GM04503 (cell line): ENCODE data around the gene ZSCAN2.
"Not testable (repeated sequence)": the region's sequence is repeated elsewhere in the genome, so short reads cannot be mapped to it uniquely, and the experiment has no call there.

Experiments used
- DNase-seq: peaks from one replicate; pipeline ENCODE4 v3.0.0-alpha.2; 2012; ENCODE audit warnings: low read depth

The ZSCAN2 gene

GRCh38 chr15:84641871-84642270 lies 41.1 kb downstream of the ZSCAN2 start:
- DNase-seq = not testable (repeated sequence)

- not testable (repeated sequence) for DNase-seq
These were observed 41.8 kb downstream of the ZSCAN2 start for GRCh38 chr15:84642640-84643039.

GRCh38 chr15:84643838-84644237 lies 43.0 kb downstream of the ZSCAN2 start:
- DNase-seq = no peak

GRCh38 chr15:84645496-84645895 lies 44.7 kb downstream of the ZSCAN2 start:
- no peak for DNase-seq

- no peak for DNase-seq
These were observed 45.2 kb downstream of the ZSCAN2 start for GRCh38 chr15:84645997-84646396.

GRCh38 chr15:84647726-84648125 lies 46.9 kb downstream of the ZSCAN2 start:
- DNase-seq = no peak

GRCh38 chr15:84648539-84648938 lies 47.7 kb downstream of the ZSCAN2 start:
- DNase-seq = no peak

GRCh38 chr15:84649706-84650105 lies 48.9 kb downstream of the ZSCAN2 start:
- no peak for DNase-seq

GRCh38 chr15:84653584-84653909 lies 52.7 kb downstream of the ZSCAN2 start:
- DNase-seq = no peak

GRCh38 chr15:84653910-84654688 lies 53.3 kb downstream of the ZSCAN2 start, which contains the start of gene WDR73:
WDR73 (minus strand) TSS chr15:84654283; CDS start chr15:84654274, 9 bp downstream.
- peak; percentile 57 for DNase-seq

GRCh38 chr15:84654689-84655453 lies 54.1 kb downstream of the ZSCAN2 start:
- no peak for DNase-seq

- DNase-seq = no peak
These were observed 56.2 kb downstream of the ZSCAN2 start for GRCh38 chr15:84656972-84657371.

GRCh38 chr15:84657748-84658079 lies 56.9 kb downstream of the ZSCAN2 start:
- DNase-seq = no peak

GRCh38 chr15:84658080-84658787 lies 57.4 kb downstream of the ZSCAN2 start, which contains the start of gene NMB:
NMB (minus strand) TSS chr15:84658199; CDS start chr15:84658152, 47 bp downstream.
- no peak for DNase-seq

GRCh38 chr15:84658788-84659411 lies 58.1 kb downstream of the ZSCAN2 start:
- no peak for DNase-seq

GRCh38 chr15:84659904-84660781 lies 59.3 kb downstream of the ZSCAN2 start:
- DNase-seq = no peak

- no peak for DNase-seq
These were observed 60.2 kb downstream of the ZSCAN2 start for GRCh38 chr15:84661001-84661400.

- no peak for DNase-seq
These were observed 65.6 kb downstream of the ZSCAN2 start for GRCh38 chr15:84666373-84666772.

- no peak for DNase-seq
These were observed 67.6 kb downstream of the ZSCAN2 start for GRCh38 chr15:84668221-84668982.

- DNase-seq = peak; percentile 90
These were observed 68.9 kb downstream of the ZSCAN2 start for GRCh38 chr15:84669726-84670125.
